ENCODE data around the gene ELOA.

The ELOA gene

GRCh38 chr1:23743287-23744152, at the start of gene ELOA:
Gene ELOA, plus strand, starts transcription at chr1:23743471. Its CDS starts 33 bp downstream, at chr1:23743504.
- DNase-seq (ENCODE audit: extremely low read depth in 1 of 2, low read depth in 1 of 2): peak; percentile 40 to 70

GRCh38 chr1:23693599-23693998, 49.7 kb upstream of the ELOA start:
- DNase-seq (ENCODE audit: extremely low read depth in 1 of 2, low read depth in 1 of 2): no peak

- no peak for DNase-seq (ENCODE audit: extremely low read depth in 1 of 2, low read depth in 1 of 2)
Measured at GRCh38 chr1:23694371-23694770, 48.9 kb upstream of the ELOA start.

- DNase-seq (ENCODE audit: extremely low read depth in 1 of 2, low read depth in 1 of 2): no peak
Measured at GRCh38 chr1:23695667-23696066, 47.6 kb upstream of the ELOA start.

- DNase-seq (ENCODE audit: extremely low read depth in 1 of 2, low read depth in 1 of 2): no peak
Measured at GRCh38 chr1:23696335-23696989, 46.8 kb upstream of the ELOA start.

- DNase-seq (ENCODE audit: extremely low read depth in 1 of 2, low read depth in 1 of 2): no peak
Measured at GRCh38 chr1:23698466-23698865, 44.8 kb upstream of the ELOA start.

- DNase-seq (ENCODE audit: extremely low read depth in 1 of 2, low read depth in 1 of 2): no peak
Measured at GRCh38 chr1:23699280-23700179, 43.7 kb upstream of the ELOA start.

GRCh38 chr1:23701310-23701709, 42.0 kb upstream of the ELOA start:
- DNase-seq (ENCODE audit: extremely low read depth in 1 of 2, low read depth in 1 of 2): no peak

- no peak for DNase-seq (ENCODE audit: extremely low read depth in 1 of 2, low read depth in 1 of 2)
Measured at GRCh38 chr1:23701996-23702395, 41.3 kb upstream of the ELOA start.

- DNase-seq (ENCODE audit: extremely low read depth in 1 of 2, low read depth in 1 of 2): no peak
Measured at GRCh38 chr1:23704834-23705495, 38.3 kb upstream of the ELOA start.

GRCh38 chr1:23709229-23709628, 34.0 kb upstream of the ELOA start:
- no peak for DNase-seq (ENCODE audit: extremely low read depth in 1 of 2, low read depth in 1 of 2)

- DNase-seq (ENCODE audit: extremely low read depth in 1 of 2, low read depth in 1 of 2): no peak
Measured at GRCh38 chr1:23718482-23718881, 24.8 kb upstream of the ELOA start.

- no peak for DNase-seq (ENCODE audit: extremely low read depth in 1 of 2, low read depth in 1 of 2)
Measured at GRCh38 chr1:23719162-23719820, 24.0 kb upstream of the ELOA start.

GRCh38 chr1:23720256-23720995, 22.8 kb upstream of the ELOA start:
- DNase-seq (ENCODE audit: extremely low read depth in 1 of 2, low read depth in 1 of 2): no peak

- DNase-seq (ENCODE audit: extremely low read depth in 1 of 2, low read depth in 1 of 2): no peak
Measured at GRCh38 chr1:23722652-23723051, 20.6 kb upstream of the ELOA start.

- no peak for DNase-seq (ENCODE audit: extremely low read depth in 1 of 2, low read depth in 1 of 2)
Measured at GRCh38 chr1:23726686-23727085, 16.6 kb upstream of the ELOA start.

- DNase-seq (ENCODE audit: extremely low read depth in 1 of 2, low read depth in 1 of 2): no peak
Measured at GRCh38 chr1:23727362-23727811, 15.9 kb upstream of the ELOA start.

GRCh38 chr1:23732363-23733224, 10.7 kb upstream of the ELOA start:
- DNase-seq (ENCODE audit: extremely low read depth in 1 of 2, low read depth in 1 of 2): no peak
